Fibroblast of villous mesenchyme (primary cell): ENCODE results near the gene SLC12A7. TPM values are rescaled to one million over a fixed set of nuclear protein-coding genes. Genes with fewer than 3 reads are reported as not detected.

ENCODE experiments used
- DNase-seq: peaks from one replicate; pipeline ENCODE4 v3.0.0-alpha.2; 2010; ENCODE audit warnings: low read depth
- H3K4me3 ChIP-seq: 2 replicates; pipeline ENCODE4 v1.5.1; 2011; ENCODE audit warnings: low read depth, mild to moderate bottlenecking, low read length
- CTCF ChIP-seq: IDR thresholded peaks from 2 replicates; pipeline ENCODE4 v1.5.1; 2012; ENCODE audit warnings: low read depth, mild to moderate bottlenecking, low read length; ENCODE audit not compliant: insufficient read depth
- total RNA-seq: library from RNA; depleted of rRNA; stranded (reverse); fragments of >200 nt; gene quantifications from 2 replicates; pipeline ENCODE4 v1.2.3, GENCODE V29; 2012

The SLC12A7 gene
- total RNA-seq, 1 donor = 9.5 TPM

GRCh38 chr5:1089146-1089545, 22.7 kb downstream of the SLC12A7 start:
- TF ChIP-seq CTCF = no peak
- no peak for DNase-seq
- no peak overlapping the region for H3K4me3 ChIP-seq

DNA sequence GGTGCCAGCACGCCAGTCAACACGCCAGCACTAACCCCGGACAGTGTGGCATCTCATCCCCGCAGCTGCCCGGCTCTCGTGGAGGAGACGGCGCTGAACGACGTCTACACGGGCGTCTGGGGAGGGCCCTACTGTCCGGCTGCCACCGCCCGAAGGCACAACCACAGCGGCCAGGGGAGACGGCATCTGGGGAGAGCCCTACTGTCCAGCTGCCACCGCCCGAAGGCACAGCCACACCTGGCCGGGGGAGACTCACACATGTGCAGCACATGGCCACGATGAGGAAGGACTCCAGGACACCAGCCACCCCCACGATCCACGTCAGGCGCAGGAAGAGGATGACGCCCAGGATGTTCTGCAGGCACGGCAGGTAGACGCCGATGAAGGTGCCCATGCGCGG, 23.1 kb downstream of the SLC12A7 start:
- no peak overlapping the region for H3K4me3 ChIP-seq
- no peak for TF ChIP-seq CTCF
- DNase-seq = no peak

DNA sequence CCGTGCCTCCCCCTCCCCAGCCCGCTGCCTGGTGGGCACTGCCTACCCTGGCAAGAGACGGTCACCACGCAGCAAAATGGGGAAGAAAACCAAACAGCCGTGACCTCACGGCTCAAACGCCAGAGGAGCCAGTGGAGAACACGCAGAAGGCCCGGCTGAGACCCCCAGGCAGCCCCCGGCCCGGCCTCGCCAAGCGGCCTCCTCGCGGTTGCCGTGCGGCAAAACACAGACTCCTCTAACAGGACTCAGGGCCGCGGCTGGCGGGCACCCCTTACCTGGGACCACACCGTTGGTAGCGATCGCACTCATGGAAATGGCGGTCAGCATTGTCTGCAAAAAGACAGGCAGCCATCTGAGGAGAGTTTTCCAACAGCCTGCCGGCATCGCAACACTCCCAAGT, 23.8 kb downstream of the SLC12A7 start:
- DNase-seq = no peak
- TF ChIP-seq CTCF = no peak
- H3K4me3 ChIP-seq = no peak overlapping the region

DNA sequence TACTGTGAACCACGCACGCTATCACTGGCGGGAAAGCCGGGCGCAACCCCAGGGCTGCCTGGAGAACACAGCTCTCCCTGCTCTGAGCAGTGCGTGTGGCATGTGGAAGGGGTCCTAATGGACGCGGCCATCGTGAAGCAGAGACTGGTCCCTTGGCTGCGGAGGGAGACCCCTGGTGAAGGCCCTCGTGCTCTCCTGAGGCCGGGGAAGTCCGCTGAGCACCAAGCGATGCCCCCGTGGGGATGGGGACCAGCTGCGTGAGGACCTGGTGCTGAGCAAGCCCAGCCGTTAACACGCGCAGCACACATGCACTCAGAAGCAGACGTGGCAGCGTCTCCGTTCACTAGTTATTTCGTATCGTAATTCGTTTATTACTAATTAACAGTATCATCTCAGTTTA, 24.4 kb downstream of the SLC12A7 start:
- no peak for TF ChIP-seq CTCF
- H3K4me3 ChIP-seq = no peak overlapping the region
- DNase-seq = no peak

GRCh38 chr5:1086871-1087270, 25.0 kb downstream of the SLC12A7 start:
- DNase-seq = no peak
- TF ChIP-seq CTCF = no peak
- H3K4me3 ChIP-seq = no peak overlapping the region

- H3K4me3 ChIP-seq = no peak overlapping the region
- DNase-seq = no peak
- no peak for TF ChIP-seq CTCF
Observed at GRCh38 chr5:1086137-1086536, 25.7 kb downstream of the SLC12A7 start.

DNA sequence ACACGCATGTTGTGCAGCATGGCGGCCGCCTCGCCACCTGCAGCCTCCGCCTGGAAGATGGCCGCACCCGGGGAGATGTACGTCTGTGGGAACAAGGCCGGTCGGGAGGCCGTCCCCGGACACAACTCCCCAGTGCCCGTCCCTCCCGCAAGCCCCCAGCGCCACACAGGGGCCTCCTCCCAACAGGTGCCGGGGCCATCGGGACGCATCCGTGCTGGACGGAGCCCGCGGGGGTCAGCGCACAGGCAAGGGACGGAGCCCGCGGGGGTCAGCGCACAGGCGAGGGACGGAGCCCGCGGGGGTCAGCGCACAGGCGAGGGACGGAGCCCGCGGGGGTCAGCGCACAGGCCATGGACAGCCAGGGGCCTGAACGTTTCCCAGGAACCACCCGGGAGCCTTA, 26.5 kb downstream of the SLC12A7 start:
- TF ChIP-seq CTCF = no peak

More for the DNA sequence above, 26.5 kb downstream of the SLC12A7 start:
- H3K4me3 ChIP-seq = no peak overlapping the region
- no peak for DNase-seq
